Stimulated activated CD8-positive, alpha-beta memory T cell treated with anti-CD3 and anti-CD28 coated beads, Interleukin-7, amount 100 ng/mL, for 48 hours (primary cell): ENCODE results near the gene CRYBG3.

Source experiments
- DNase-seq, 2 donors: peaks; one replicate each; pipeline ENCODE4 v3.0.0-alpha.2; 2020; ENCODE audit warnings: low read depth in 1 of 2; ENCODE audit errors: extremely low read depth in 1 of 2

CRYBG3 gene

DNA sequence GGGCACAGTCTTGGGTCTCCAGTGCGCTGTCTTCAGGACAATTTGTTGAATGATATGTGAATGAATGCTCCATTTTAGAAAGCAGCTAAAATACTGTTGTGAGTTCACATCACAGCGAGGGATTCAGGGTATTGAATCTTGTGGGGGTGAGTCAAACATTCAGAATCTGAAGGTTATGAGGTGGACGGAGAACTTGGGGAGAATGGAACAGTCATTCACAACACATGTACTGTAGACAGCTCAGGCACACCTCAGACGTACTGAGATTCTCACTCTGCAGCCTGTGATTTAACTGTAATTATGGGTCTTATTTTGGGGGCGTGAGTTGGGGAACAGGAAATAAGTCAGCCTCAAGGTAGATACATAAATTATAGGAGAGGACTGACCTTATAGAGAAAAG lies 13.9 kb downstream of the CRYBG3 start:
- DNase-seq = no peak

DNA sequence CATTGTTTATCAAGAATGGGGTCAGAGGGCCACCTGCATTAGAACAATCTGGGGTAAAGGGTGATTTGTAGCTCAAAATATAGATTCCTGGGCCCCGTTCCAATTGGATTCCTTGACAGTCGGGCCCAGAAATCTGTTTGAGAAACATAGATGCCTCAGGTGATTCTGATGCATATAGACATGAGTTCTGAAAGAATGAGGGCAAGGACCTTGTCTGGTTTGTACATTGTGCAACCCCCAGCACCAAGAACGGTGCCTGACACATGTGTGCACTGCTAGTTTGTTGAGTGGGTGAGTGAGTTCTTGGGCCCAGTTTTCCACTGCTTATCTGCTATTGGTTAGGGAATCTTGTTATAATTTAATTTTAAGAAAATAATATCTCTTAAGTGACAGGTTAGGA lies 16.6 kb downstream of the CRYBG3 start:
- DNase-seq = no peak

DNA sequence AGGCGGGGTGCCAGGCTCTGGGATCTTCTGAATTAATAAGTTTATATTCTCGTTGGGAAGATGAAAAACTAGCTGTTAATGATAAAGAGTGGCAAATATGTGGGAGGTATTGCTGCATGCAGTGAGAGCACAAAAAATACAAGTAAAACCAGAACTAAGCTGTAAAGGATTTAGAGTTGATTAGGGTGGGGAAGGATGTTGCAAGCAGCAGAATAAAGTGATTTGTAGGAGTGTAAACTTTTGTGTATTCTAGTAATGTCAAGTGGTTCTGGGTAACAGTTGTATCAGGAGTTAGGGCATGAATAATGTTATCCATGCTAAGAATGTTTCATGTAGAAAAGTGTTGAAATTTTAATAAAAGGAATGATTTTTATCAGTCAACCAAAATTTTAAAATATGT lies 18.1 kb downstream of the CRYBG3 start:
- DNase-seq = no peak

DNA sequence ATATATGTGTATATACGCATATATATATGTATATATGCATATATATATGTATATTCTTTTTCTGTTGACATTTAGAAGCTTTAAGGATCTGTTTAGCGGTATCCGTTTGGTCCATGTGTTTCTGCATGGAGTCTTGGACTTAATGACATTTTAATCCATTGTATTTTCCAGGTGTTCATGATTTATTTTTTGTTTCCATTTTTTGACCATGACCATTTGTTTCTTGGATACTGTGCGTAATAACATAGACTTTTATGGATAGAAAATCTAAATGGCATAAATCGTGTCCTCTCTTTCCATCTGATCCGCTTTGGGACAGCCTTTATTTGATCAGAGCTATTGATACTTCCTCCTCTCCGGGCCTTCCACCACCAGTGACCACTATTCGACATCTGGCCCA lies 19.5 kb downstream of the CRYBG3 start:
- no peak for DNase-seq

DNA sequence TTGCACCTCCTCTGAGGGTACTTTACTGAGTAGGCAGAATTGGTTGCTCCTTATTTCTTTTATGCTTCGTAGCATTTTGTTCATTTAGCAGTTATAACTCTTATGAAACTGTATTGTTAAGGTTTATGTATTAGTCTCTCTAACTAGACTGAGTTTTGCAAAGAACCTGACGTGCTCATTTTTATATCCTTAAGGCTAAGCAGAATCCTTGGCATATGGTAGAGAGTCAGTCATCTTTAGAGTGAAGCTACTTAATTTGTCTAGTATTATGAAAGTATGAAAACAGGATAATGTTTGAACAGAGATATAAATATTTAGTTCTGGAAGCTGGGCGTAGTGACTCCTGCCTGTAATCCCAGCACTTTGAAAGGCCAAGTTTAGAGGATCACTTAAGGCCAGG lies 20.1 kb downstream of the CRYBG3 start:
- DNase-seq = no peak

DNA sequence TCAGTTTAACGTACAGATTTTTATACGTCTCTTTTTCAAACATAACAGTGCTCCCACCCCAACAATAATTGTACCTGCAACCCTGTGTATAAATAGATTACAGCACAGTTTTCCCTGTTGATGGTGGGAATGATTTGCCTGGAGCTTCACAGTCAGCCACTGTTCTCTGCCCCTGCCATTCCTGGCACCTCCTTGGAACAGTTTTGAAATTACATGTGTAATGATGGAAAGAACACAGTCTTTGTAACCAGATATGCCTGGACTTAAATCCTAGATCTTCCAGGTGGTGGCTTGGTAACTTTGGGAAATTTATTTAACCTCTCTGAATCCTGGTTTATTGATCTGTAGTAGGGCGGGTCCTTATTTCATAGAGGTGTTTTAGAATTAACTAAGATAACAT lies 27.0 kb downstream of the CRYBG3 start:
- no peak for DNase-seq

DNA sequence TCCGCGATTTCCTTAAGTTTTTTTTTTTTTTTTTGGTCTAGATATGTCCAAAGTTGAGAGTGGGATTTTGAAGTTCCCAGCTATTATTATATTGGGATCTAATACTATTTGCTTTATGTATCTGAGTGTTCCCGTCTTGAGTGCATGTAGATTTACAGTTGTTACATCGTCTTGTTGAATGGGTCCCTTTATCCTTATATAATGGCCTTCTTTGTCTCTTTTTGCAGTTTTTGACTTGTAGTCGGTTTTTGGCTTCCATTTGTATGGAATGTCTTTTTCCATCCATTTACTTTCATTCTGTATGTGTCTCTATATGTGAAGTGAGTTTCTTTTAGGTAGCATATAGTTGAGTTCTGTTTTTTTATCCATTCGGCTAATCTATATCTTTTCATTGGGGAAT lies 35.6 kb downstream of the CRYBG3 start:
- DNase-seq = no peak

DNA sequence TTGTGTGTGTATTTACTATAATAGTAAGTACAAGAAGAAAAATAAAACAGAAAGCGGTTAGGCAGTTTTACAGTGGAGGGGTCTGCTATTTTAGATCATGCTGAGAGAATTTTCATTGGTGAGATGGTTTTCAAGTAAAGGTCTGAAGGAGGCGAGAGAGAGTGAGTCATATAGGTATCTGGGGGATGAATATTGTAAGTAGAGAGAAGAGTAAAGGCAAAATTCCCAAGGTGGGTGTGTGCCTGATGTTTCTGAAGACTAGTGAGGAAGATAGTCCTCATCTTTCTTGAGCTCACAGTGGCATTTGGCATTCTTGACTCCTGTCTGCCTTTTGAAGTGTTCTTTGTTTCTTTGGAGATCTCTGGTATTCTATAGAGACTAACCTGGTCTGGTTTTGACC lies 38.6 kb downstream of the CRYBG3 start:
- DNase-seq = no peak

DNA sequence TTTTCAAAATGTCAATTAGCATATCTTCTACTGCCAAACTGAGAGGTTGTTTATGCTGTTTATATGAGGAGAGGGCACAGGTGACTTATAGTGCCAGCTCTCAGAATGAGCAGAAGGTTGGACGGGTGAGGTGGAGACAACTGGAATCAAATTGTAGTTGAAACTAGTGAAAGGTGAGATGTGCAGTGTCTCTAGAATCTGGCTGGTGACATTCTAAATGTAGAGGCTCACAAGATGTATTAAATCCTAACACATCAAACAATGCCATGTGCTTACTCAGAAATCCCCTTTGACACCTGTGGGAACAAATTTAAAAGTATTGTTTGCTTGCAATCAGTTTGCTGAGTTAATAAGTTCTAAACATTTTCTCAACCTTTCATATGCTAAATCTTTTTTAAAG lies 40.8 kb downstream of the CRYBG3 start:
- no peak for DNase-seq

DNA sequence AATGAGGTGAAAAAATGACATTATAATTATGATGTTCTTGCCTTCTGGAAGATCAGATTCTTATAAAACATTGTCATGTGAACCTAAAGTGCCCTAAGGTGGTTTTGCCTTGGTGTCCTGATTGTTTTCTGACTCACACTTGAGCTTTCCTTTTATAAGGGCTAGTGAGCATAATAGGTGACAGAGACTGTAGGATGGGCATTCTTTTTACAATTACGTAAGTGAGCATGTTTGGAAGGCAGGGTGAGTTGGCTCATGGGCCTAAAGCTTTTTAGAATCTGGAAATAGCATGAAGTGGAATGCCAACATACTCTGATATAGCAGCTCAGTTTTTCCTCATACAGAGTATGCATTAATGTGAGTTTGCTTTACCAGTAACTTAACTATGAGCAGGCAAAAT lies 41.2 kb downstream of the CRYBG3 start:
- DNase-seq = no peak

DNA sequence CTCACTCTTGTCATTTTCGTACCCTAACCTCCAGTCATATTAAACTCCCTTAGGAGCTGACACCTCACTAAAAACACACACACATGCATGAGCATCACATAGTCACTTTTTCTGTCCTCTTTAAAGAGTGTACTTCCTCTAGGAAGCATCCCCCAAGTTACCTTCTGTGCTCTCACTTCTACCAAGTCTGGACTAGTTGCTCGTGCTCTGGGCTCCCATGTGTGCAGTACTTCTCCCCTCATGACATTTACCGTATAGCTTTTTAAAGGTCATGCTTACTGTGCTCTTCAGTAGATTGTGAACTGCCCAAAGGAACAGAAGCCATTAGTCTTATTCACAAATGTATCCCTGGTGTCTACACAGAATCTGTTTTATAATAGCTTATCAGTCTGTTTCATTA lies 42.0 kb downstream of the CRYBG3 start:
- no peak for DNase-seq

DNA sequence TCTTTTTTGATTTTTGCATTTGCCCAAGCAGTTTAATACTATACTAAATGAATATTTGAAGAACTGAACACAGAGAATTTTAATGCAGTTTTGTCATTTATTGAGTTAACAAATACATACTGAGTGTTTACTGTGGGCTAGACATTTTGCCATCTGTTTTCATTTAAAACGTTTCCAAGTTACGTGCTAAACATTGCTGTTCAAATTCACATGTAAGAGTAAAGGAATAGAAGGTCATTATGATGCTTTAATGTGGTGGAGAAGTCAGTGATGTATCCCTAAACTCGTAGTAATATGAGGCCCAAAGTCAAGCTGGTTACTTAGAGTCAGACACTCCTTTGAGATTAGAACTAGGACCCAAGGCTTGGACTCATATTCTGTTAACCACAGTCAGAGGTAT lies 49.4 kb downstream of the CRYBG3 start:
- DNase-seq = no peak

DNA sequence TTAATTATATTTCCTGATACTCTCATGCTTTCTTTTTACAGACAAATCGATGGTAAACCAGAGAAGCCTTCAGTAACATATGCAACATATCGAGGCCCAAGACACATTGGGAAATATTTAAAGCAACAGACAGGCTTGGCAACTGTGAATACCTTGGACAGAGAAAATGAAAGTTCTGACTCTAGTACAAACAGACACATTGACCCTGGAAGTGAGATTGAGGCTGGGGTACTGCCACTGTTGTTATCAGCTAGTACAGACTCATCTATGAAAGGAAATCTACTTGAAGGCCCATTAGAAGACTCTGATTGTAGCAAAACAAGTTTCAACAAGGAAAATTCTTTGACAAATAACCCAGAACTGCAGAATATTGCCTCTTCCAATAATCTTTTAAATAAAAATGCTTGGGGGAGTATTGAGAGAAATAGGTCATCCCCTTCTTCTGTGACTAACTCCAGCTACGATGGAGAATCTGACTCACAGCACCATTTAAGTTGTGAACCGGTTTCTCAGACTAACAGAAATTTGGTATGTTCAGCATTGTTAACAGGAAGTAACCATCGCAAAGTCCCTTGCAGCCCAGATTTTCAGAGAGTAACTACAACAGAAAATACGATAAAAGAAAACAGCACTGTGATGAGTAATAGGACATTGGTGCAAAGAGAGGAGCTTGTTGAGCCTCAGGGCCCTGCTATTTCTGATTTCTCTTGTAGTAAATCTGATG lies 50.2 kb downstream of the CRYBG3 start:
- DNase-seq = peak in 1 of 2 donors; percentile 27

DNA sequence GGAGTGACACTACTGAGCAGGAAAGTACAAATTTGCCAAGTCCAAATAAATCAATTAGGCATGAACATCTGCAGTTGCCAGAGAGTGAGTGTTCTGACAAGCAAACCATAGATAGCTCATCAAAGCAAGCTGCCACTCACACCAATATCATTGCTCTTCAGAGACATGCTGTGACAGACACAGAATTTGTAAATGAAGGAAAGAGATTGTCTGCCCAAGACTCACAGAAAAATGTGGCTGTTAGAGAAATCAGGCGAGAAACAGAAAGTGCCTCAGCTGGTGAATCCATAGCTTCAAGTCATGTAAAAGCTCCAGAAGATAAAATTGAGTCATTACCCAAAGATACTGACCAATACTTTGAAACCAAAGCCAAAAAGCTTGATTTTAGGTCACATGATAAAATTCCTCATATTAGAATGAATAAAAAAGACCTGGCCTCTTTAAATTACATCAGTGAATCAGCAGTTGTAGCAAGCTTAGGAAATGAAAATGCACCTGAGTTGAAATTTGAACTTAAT lies 50.8 kb downstream of the CRYBG3 start:
- DNase-seq = no peak

DNA sequence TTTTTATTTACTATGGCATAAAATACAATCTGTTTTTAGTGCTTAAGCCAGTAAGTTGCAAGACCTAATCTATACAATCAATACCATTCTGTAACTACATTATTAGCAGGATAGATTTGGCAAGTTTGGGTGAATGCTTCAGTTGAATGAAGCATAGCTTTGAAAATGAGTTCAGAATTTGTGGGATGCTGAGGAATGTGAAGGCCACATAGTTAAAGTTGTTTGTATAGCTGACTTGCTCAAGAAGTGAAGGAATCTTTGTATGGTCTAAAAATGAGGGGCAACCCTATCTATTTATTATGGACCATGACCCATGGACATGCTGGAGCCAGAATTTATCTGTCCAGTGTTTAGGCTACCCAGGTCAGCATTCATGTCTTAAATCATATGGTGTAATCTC lies 58.5 kb downstream of the CRYBG3 start:
- no peak for DNase-seq

DNA sequence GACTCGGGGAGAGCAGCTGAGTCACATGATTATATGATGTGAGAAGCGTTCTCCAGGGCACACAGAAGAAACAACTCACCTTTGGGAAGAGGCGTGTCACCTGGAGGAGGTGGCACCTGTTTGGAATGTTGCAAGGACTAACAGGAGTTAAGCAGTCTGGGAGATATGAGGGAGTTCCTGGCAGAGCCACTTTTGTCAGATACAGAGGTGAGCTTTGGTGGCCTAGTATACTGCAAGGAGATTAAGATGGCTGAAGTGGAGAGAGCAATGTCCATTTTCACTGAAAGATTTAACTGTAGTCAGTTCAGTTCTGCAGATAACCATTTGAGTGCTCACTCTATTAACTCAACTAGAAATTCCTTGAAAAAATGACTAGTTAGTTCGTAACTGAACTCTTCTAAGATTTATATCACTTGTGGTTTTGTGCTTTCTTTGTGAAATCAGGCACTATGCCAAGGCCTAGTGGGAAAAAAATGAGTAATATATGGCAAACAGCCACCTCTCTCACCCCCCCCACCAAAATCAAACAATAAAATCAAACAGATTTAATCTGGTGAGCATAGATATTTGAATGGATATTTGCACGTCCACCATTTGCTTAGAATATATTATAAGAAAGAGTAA lies 61.3 kb downstream of the CRYBG3 start:
- DNase-seq = no peak

DNA sequence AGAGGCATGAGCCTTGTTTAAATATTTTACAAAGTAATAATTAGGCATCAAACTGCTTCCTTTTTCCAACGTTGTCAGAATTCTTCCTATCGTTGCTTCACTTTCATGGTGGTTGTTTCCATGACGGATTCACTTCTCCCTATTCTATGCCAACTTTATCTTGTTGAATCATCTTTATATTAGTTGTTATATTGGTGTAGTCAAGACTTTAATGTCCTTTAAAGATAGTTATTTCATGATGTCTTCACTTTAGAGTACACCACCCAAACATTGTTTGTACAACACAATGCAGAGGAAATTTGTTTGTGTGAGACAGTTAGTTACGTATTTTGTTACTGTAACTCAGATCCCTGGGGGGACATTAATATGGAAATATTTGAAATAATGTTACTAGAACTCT lies 61.9 kb downstream of the CRYBG3 start:
- DNase-seq = no peak

DNA sequence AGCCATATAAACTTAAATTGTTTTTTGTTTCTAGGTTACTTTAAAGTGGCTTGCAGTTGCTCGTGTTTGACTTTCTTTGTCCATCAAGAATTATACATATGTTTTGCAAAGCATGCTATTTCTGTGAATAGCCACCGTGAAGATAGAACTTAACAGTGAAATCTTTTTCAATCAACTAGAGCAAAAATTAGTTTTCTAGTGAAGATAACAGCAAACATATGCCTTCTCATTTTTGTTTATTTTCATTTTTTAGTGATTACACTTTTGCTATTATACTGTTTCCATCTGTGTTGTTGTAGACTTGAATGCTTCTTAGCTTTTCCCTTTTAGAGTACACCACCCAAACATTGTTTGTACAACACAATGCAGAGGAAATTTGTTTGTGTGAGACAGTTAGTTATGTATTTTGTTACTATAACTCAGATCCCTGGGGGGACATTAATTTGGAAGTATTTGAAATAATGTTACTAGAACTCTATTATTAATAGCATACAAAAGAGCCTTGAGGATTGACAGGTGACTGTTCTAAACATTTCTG lies 62.8 kb downstream of the CRYBG3 start:
- no peak for DNase-seq

DNA sequence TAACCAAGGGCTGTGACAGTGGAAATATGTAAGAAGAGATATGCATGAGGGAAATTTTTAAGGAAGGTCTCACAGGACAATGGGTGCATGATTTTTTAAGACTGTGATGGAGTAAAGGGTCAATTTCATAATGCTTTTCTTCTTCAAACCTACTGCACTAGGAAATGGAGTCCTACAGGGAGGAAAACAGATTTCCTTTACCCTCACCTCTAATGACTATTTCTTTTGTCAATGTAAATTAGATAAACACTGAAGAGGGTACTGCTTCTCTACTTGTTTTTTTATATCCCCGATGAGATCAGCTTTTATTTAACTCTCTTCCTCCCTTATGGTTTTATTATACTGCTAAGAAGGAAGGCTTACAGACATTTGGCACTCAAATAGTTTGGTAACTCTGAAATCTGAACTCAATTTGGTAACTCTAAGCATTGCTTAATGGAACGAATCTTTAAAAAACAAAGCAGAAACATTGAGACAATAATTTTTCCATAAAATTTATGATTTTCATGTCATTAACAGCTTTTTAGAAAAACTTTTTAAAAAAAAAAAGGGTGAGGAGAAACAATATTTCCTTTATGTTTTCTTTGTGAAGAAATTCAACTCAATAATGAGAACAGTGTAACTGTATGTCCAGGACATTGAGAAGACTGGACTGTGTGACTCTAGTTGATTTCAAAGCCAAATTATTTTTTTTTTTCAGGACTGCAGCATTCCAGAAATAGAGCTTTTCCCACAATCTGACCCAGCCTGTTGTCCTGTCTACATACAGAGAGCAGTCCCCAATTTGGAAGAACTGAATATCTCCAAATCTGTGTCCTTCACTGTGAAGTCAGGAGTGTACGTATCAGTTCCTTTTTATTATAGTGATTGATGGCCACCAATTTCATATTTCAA lies 64.4 kb downstream of the CRYBG3 start:
- DNase-seq = no peak

DNA sequence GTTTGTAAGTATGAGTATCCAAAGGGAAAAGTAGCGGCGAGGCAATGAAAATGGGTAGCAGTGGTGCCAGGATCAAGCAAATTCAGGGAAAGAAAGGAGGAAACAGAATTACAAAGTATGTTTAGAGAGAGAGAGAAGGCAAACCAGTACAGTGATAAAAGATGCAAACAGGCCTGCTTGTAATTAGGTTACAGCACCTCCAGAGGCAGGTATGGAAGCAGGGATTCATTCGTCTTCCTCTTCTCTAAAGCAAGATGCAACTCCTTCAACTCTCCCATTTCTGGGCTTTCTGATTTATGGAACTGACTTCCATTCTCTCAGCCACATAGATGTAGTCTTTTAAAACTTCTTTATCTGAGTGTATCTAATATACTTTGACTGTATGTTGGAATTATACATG lies 68.0 kb downstream of the CRYBG3 start:
- DNase-seq = no peak

DNA sequence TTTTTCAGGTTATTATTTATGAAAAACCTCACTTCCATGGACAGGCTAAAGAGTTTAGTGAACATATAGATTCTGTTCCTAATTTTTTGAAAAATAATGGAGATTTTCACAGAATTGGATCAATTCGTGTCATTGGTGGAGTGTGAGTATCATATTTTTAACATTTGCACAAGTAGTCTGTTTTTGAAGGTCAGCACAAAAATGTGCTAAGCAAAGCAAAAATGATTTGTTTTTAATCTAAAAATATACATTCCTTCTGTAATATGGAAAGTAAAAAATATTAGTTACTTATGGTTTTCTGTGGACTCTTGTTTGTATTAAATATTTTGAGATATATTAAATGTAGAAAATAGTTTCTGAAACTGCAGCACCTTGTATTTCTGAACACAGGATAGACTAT lies 71.0 kb downstream of the CRYBG3 start:
- no peak for DNase-seq
